IPS-NIHi11 (cell line): ENCODE data around the gene SDC4.
A peak's percentile ranks its signal among the peaks of the same experiment; 100 is the strongest.

Source experiments
- DNase-seq: peaks from one replicate; pipeline ENCODE4 v3.0.0; 2012; ENCODE audit warnings: mixed read lengths, low spot score

Gene SDC4

DNA sequence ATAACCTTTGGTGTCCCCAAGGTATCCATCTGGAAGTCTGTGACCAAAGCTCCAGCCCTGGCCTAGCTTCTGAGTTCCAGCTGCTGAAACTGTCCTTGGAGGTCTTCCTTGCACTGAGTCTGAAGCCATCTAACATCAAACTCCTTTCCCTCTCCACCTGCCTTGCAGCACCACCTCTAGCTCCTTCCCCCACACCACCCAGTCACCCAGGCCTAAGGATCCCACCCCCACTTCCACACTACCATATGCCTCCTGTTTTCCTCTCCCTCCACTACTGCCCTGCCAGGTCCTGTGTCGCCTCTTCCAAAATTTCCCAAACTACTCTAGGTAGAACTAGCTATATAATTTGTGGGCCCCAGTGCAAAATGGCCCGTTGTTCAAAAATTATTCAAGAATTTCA lies 29.3 kb downstream of the SDC4 start:
- no peak for DNase-seq

GRCh38 chr20:45318386-45318939 lies 29.8 kb downstream of the SDC4 start:
- DNase-seq, result no peak

GRCh38 chr20:45317826-45318225 lies 30.4 kb downstream of the SDC4 start:
- DNase-seq, result no peak

DNA sequence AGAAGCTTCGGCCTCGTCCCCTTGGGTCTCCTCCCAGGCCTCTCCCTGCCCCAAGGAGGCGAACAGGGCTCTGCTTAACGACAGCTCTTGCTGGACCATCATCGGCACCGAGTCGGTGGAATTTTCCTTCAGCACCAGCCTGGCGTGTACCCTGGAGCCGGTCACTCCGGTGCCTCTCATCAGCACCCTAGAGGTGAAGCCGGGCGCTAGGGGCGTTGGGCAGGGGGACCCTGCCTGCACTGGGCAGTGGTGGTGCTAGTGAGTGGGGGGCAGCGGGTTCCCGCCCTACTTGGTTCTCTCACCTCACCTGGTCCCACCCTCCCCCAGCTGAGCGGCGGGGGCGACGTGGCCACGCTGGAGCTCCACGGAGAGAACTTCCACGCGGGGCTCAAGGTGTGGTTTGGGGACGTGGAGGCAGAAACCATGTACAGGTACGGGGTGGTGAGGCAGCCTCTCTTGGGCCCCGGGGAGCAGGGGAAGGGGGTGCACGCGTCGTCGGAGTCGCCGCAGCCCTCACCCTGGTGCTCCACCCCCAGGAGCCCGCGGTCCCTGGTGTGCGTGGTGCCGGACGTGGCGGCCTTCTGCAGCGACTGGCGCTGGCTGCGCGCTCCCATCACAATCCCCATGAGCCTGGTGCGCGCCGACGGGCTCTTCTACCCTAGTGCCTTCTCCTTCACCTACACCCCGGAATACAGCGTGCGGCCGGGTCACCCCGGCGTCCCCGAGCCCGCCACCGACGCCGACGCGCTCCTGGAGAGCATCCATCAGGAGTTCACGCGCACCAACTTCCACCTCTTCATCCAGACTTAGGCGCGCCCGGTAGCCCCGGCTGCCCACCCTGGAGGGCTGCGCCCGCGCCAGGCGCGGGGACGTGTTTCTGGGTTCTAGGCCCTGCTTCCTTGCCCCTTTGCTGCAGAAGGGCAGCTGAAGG lies 31.8 kb downstream of the SDC4 start:
- no peak for DNase-seq

- DNase-seq, result no peak
Observed at GRCh38 chr20:45315672-45316071, 32.6 kb downstream of the SDC4 start.

DNA sequence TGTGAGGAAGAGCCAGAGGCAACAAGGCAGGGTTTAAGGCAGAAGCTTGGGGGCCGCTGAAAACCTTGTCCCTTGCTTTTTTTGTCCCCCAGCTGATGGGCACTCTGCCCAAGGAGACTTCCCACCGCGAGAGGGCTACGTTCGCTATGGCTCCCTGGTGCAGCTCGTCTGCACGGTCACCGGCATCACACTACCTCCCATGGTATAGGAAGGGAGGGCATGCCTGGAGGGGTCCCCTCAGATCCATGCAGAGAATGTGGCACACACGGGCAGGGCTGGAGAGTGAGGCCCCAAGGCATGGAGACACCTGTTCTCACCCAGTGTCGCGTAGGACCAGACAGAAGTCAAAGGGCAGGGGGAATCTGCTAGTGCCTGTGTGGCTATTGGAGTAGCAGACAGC lies 34.3 kb downstream of the SDC4 start:
- no peak for DNase-seq

- no peak for DNase-seq
Observed at GRCh38 chr20:45313065-45313695, 35.0 kb downstream of the SDC4 start.

GRCh38 chr20:45312241-45312640 lies 36.0 kb downstream of the SDC4 start:
- no peak for DNase-seq

GRCh38 chr20:45311589-45312211 lies 36.5 kb downstream of the SDC4 start:
- DNase-seq, result peak; percentile 93

- DNase-seq, result no peak
Observed at GRCh38 chr20:45309075-45309474, 39.1 kb downstream of the SDC4 start.

DNA sequence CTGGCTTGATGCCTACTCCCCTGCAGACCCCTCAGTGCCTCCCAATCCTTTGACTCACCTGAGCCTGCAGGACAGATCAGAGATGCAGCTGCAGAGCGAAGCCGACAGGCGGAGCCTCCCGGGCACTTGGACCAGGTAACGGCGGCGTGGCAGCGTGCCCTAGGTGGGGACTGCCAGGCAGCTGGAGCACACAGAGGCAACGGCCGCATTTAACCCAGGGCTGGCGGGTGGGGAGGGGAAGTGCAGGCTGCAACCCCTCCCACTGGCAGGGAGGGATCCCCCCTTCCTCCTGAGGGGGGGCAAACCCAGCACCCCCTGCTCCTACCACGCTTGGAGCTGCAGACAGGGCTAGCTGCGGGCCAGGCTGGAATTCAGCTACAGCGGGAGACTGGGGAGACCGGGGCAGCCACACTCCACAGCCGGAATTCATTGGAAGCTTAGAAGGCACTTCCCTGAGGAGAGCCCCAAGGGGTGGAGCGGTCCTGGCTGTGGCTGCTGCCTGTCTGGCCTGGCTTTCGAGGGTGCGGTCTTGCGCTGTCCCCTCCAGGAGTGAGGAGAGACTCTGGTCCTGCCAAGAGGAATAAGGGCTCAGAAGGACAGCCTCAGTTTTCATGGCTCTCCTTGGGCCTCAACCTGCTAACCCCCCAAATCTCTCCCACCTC lies 40.0 kb downstream of the SDC4 start, which contains the start of gene MATN4:
MATN4 (minus strand) TSS at position 183 of the 662 bp plus-strand sequence. CDS start 2,717 bp downstream, outside the sequence.
- DNase-seq, result peak; percentile 14

DNA sequence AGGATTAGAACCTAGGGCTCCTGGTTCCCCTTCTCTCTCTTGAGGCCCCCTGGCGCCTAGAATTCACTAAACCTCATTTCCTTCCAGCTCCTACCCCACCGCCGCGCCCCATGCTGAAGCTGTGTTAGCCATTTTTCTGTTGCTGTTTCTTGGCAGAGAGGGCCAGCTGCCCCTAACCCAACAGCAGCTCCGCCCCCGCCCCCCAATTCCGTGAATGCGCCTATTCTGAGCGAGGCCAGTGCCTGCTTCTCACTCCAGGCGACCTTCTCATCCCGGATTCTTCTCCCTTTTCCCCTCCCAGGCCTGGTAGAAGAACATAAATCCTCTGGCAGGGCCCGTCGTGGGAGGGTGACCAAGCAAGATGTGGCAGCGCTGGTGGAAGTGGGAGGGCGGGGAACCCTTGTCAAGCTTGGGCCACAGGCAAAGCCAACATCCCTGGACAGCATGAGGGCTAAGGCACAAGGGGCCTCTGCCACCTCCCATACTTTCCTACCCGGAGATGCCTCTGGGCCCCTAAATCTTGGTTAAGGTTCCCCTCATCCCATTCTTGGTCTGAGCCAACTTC lies 41.1 kb downstream of the SDC4 start:
- no peak for DNase-seq

GRCh38 chr20:45306431-45306982 lies 41.7 kb downstream of the SDC4 start, which contains the start of gene RBPJL:
TSS of gene RBPJL (plus strand) at chr20:45306840. CDS start at chr20:45306923, 83 bp downstream.
- peak; percentile 73 for DNase-seq

DNA sequence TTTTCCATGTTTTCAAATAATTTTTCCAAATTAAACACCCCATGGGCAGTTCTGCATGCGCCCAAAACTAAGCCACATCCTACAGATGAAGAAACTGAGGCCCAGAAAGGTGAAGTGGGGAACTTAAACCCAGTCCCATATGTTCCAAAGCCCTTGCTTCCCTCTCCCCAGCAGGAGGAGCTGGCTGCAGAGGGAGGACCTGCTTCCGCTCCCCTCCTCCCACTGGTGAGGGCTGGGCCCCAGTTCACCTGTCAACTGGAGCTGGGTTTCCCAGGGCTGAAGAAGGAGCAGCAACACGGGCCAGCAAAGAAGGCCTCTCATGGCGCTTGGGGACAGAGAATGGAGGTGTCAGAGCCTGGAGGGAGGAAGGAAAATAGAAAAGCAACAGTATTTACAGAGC lies 43.0 kb downstream of the SDC4 start:
- DNase-seq, result peak; percentile 44

GRCh38 chr20:45304464-45304999 lies 43.7 kb downstream of the SDC4 start:
- DNase-seq, result no peak

DNA sequence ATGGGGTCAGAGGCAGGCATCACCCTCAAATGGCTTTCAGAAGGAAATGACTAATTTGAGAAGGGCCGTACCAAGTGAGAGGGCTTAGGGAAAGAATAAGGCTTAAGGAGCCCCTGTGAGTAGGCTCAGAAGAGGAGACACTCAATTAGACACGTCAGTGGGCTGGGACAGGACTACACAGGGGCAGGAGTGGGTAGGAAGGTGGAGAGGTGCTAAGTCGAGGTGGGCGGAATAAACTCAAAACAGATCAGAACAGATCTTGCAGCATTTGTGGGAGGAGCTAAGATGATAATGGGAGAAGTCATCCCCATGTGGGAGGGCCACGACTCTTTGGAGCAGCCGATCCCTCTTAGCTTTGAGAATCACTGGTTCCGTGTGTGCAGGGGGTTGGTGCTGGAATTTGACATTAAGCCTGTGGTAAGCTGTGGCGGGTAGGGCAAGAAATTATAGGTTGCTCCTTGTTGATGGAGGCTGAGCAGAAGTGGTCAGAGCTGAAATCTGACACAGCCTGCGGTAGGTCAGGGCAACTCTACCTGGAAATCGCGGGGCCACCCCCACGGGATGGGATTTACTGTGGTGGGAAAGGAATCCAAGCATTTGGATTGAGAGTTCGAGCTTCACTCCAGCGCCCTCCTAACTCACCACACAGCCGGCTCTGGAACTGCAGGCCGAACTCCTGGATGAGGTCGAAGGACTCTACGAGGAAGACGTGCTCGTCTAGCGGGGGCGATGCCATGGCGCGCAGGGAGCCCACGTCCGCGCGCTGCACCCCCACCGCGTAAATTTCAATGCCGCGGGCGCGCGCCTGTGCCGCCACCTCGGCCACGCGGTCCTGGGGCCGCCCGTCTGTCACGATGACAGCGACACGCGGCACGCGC lies 44.4 kb downstream of the SDC4 start:
- DNase-seq, result no peak

DNA sequence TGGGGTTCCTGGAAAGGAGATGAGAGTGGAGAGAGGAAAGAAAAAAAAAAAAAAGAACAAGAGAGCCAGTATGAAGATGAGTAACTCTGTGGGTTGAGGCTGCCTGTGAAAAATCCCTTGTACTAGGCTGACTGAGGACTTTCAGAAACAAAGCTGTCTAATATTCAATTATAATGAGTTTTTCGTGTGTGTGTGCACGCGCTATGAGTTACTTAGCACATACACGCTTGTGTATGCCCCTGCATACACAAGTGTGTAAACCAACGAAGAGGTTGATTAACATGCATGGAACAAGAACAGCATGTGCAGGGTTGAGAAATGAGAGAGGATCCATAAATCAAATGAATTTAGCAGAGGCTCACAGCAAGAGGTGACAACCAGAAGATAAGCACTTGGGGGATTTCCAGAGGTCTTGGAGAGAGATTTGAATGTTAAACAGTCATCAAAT lies 46.4 kb downstream of the SDC4 start:
- no peak for DNase-seq

DNA sequence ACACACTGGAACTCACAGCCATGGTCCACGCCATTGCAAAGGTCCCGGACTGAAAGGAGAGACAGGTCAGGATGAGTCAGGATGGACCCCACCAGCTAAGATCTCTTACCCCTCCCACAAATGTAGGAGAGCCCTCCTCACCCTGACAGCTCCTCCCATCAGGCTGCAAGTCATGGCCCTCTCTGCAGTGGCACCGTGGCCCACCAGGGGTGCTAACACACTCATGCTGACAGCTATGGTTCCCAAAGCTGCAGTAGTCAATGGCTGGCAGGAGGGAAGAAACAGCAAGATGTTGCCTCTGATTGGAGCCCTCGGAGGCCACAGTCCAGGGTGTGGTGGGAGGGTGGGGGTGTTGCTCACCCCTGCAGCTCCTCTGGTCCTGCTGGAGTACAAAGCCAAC lies 47.3 kb downstream of the SDC4 start:
- DNase-seq, result peak; percentile 77

GRCh38 chr20:45299786-45300185 lies 48.4 kb downstream of the SDC4 start:
- DNase-seq, result no peak
